HG02870 (cell line): ENCODE data around the gene CEP135.

ENCODE experiments used
- ATAC-seq: cut with Tn5 transposase; IDR thresholded peaks from one replicate; pipeline ENCODE4 v1.9.1; 2021; ENCODE audit warnings: mild to moderate bottlenecking, moderate library complexity; ENCODE audit not compliant: unreplicated experiment

Gene CEP135

DNA sequence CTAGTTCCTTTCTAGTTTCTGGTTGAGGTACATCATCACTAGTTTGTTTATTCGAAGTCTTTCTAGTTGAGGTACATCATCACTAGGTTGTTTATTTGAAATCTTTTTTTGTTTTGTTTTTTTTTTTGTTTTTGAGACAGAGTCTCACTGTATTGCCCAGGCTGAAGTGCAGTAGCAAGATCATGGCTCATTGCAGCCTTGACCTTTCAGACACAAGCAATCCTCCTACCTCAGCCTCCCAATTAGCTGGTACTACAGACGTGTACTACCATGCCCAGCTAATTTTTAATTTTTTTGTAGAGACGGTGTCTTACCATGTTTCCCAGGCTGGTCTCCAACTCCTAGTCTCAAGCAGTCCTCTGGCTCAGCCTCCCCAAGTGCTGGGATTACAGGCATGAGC is 54.9 kb downstream of the CEP135 start:
- no peak for ATAC-seq

DNA sequence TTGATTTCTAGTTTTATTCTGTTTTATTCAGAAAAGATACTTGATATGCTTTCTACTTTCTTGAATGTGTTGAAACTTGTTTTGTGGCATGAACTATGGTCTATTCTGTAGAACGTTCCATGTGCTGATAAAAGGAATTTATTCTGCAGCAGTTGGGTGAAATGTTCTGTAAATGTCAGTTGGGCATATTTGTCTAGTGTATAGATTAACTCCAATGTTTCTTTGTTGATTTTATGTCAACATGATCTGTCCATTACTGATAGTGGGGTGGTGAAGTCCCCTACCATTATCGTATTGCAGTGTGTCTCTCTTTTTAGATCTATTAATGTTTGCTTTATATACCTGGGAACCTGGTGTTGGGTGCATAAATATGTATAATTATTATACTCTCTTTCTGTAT is 55.5 kb downstream of the CEP135 start:
- ATAC-seq, result no peak

DNA sequence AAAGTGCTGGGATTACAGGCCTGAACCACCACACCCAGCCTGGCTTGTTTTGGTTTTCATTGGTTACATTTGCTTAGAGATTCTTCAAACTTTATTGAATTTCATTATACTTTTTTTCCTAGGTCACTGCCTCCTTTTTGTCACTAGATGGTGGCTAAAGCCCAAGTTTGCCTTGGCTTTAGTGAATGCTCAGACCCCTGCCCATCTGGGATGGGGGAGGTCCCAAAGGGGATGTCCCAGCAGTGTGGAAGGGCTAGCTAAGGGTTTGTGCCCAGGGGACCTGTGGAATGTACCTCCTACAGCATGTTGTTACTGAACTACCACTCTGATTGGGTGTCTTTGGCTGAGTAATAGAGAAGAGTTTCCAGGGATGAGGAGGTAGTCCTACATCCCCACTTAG is 58.4 kb downstream of the CEP135 start:
- ATAC-seq, result no peak

DNA sequence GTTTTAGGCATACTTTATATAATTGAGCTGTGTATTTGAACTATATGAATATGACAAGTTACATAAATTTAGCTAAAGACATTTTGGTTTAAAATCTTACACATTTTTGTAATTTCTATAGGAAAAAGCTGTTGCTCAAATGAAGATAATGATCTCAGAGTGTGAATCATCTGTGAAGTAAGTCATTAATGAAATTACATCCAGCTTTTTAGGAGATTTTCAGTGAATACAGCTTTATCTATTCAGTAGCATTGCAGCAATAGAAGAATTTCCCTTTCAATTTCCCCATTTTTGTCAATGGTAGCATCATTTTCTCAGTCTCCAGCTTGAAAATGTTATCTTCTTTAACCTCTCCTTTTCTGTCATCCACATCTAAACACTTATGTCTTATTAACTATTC is 59.5 kb downstream of the CEP135 start:
- ATAC-seq, result no peak

DNA sequence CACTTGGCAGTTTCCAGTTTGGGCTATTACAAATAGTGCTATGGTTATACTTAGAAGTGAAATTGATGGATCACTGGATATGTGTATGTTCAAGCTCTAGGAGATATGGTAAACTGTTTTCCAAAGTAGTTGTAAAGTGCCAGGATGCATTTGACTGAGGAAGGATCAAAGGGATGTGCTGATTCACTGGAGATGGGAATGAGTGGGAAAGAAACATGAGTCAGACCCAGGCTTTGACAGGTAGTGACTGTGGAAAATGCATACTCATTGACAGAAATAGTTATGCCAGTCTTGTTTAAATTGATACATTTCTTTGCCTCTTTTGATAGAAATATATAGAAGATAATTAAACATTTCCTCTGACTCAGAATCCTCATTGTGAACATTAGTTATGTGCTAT is 77.9 kb downstream of the CEP135 start:
- ATAC-seq, result no peak

DNA sequence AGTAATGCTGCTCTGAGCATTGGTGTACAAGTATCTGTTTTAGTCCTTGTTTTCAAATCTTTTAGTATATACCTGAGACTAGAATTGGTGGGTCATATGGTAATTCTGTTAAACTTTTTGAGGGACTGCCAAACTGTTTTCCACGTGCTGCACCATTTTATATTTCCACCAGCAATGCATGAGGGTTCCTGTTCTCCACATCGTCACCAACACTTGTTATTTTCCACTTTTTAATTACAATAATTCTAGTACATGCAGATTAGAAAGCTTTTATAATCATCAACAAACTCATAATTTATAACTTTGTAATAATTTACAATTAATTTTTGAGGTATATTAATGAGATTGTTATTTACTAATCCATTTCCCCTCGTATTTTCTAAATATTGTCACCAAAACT is 79.4 kb downstream of the CEP135 start:
- no peak for ATAC-seq

DNA sequence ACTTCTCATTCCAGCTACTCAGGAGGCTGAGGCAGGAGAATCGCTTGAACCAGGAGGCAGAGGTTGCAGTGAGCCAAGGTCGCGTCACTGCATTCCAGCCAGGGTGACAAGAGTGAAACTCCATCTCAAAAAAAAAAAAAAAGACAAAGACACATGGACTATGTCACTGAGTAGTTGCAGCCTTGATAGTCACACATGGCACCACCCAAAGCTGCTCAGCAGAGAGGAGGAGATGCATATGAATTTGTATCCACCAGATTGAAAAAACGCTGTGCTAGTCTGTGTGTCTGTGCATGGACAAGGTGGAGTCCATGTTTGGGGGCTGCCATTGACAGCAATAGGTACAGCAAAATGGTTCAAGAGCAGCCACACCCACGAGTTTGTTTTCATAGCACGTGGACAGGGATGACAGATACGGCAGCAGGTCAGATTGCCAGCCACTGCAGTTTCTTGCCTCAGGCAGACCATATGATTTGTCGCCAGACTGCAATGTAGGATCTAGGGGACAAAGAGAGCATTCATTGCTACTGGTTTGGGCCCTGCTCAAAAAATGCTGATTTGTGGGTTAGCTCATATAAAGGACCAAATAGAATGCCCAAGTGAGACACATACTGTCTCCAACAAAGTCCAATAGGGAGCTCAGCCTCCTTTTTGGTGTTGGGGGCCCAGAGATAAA is 89.9 kb downstream of the CEP135 start:
- ATAC-seq, result no peak

DNA sequence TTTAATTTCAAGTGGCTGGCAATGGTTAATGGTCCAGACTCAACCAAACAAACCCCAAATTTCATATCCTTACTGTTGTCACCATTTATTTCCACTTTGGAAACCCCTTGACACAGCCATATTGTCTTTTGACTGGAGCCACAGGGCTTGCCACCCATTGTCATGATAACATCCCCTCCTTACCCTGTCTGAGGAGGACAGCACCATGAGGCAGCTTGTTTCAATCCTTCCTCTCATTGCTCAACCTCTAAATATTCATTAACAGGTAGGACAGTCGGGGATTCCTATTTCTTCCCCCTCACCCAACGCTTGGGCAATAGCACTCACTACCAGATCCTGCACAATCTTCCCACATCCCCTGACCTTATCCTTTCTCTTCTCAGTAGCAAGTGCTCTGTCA is 92.1 kb downstream of the CEP135 start:
- no peak for ATAC-seq

DNA sequence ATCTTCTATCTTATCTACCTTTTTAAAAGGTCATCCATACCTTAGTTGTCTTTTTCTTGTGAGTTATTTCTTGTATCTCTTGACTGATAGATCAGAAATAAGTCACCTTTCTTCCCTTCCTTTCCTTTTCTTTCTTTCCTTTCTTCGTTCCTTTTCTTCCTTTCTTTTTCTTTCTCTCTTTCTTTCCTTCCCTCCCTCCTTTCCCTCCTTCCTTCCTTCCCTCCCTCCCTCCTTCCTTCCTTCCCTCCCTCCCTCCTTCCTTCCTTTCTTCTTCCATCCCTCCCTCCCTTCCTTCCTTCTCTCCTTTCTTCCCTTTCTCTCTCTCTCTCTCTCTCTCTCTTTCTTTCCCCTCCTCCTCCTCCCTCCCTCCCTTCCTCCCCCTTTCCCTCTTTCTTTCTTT is 93.5 kb downstream of the CEP135 start:
- no peak for ATAC-seq

DNA sequence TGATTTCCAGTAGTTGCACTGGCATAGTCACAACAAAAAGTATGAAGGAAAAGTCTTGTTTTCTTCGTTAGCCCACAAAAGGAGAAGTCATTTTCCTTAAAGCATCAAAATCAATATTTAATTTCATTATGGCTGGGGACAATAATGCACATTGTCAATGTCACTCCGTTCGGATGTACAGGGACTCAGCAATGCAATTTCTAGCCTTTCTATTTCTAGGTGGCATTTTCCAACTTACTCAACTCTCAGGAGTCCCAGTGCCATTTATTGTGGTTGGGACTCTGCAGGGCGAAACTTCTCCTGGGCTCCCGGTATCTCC is 99.6 kb downstream of the CEP135 start:
- no peak for ATAC-seq

DNA sequence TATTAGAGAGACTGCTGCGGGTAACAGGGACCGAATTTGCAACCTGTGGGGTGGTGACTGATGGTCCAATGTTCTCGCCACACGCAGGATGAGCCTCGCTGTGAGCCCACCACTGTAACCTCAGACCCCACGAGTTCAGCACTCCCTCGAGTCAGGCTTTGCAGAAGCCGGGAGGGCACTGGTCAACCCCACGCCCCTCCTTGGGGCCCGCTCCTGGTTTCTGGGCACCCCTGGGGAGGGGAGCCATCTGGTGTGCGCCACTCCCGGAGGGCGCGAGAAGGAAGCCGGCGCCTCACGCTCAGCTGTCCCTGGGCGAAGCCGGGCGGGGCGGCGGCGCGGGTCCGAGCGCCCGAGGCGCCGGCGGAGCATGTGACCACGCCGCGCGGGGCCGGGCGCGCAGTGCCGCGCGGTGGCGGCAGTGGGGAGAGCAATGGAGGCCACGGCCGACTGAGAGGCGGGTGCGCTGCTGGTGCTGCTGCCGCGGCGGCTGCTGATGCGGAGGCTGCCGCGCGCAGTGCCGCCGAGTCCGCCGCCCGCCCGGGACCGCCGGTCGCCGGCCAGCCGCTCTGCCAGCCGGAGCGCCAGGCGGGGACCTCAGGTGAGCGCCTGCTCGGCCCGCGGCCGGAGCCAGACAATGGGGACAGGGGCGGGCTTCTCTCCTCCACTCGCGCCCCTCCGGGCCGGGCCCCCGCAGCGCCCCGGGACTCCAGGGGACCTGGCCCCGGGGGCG is 100.1 kb downstream of the CEP135 start:
- ATAC-seq, result peak; percentile 91

DNA sequence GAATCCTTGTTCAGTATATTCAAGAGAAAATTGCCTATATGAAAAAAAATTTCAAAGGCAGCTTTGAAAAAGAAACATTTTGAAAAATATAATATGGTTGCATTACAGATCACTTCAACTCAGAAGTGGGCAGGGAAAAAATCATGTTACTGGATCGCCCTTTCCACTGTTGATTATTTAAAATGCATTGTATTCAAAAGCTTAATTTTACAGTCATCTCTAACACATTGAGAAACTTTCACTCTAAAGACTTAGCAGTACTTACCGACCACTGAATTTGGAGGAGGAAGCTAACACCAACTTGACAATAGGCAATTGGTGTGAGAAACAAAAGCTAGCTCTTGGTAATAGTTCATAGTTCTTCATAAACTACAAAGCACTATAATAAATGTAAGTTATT is 101.9 kb downstream of the CEP135 start:
- ATAC-seq, result no peak

DNA sequence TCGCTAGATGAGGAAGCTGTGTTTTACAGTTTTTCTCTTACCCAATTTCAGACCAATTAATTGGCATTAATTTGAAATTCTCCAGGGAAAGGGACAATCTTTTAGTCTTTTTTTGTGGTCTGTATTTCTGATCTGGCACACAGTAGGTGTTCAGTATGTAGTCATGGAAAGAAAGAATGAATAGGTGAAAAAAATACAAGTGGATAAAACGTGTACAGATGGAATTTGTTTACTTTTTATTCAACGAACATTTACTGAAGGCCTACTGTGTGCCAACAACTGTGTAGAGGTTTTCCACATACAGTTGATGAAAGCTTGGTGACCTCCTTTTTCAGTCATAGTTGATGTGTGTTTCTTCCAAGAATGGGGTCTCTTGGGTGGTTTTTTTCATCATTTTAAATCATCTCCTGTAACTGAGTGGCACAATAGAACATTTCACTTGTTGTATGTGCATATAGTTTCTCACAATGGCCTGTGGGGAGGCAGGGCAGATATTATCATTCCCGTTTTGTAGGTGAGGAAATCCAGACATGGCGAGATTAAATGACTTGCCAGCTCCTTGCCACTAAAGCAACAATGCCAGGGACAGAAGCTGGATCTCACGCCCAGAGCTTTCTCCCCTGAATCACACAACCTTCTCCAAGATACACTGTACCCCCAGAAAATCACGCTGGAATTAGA is 102.4 kb downstream of the CEP135 start:
- no peak for ATAC-seq

DNA sequence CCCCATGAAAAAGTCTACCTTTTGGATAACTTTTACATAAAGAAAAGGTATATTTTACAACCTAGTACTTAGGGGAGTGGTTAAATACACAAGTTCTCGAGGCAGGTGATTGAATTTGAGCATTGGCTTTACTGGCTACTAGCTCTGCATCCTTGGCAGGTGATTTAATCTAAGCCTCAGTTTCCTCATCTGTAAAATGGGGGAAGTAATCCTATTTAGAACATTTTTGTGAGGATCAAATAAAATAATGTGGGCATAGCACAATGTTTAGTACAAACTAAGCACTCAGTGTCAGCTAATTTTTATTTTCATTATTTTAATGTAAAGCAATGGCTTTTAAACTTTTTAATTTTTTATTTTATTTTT is 102.9 kb downstream of the CEP135 start:
- ATAC-seq, result no peak

DNA sequence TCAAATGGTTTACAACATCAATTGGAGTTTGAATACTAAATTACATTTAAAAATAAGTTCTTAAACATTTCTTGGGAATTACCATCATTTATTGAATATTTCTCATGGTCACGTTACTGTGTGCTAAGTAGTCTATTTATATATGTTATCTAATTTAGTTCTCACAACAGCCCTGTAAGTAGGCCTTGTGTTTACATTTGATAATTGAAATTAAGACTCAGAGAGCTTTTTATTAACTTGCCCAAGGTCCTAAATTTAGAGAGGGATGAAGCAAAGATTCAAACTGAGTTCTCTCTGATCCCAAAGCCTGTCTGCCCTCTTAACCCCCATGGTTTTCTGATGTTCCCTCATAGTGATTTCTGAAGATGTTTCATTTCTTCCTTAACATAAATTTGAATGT is 103.7 kb downstream of the CEP135 start:
- no peak for ATAC-seq

DNA sequence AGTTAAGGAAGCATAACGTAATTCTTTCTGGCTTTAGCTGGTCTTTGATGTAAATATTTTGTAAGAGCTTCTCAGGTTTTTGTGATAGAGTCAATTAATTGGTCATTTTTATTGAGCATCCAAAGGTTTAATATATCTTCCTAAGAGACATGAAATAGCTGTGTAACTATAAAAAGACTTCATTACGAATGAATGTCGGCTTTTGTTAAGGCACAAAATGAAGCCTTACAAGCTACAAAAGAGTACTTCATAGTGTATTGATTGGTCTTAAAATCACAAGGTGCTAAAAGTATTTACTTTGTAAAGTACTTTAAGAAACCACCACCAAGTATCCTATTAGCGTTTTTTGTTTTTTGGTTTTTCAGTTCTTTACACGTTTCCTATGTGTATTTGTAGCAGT is 104.2 kb downstream of the CEP135 start:
- ATAC-seq, result no peak

DNA sequence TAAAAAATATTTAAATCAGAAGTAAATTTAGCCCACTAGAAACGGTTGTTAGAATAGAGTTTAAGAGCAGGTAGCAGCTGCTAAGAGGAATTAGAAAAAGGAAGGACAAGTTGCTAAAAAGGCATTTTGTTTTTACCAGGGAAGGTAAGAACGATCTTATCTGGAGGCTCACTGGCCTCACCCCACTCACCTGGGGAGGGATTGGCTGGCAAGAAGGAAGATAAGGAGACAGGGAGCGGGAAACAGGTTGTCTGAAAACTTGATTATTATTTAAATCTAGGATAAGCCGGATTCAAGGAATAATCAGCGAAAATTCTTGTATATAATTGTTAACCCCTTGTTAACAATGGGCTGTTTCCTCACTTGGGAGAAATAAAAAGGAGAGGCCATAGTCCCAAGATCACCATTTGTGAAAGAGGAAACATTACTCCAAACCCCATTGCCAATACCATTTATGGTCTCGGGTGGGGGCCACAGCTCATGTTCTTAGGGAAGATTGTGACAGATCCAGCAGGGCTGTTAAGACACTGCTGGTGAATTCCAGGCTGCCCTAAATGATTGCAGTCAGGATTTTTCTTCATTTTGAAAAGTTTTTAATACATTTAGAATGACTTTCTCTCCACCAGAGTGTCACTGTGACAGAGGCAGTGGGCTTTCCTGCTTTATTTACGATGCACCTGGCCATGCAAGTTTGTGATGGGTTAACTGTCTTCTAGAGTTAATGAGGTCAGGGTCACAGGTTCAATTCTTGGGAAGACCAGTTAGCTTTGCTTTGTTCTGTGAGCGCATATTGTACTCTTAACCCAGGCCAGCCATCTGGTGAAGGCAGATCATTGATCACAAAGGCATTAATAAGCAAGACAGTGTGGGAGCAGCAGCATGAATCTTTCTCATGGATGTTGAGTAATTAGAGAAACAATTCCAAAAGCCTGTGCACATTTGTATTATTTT is 106.6 kb downstream of the CEP135 start:
- ATAC-seq, result no peak

DNA sequence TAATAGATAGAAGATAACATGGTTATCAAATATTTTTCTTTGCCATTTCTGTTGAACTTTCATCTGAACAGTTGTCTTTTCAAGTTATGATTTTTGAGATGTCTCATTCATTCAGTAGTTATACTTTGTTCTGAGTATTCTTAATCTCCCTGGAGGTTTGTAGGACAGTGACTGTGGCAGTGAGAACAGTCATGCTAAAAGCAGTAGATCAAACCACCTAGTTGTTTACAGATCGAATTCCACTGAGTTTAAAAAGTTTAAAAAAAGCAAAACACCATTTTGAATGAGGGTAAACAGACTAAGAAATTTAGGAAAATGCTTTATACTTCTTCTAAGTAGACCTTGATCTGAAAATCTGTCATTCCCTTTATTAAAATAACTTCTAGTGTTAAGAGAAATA is 107.2 kb downstream of the CEP135 start:
- no peak for ATAC-seq

DNA sequence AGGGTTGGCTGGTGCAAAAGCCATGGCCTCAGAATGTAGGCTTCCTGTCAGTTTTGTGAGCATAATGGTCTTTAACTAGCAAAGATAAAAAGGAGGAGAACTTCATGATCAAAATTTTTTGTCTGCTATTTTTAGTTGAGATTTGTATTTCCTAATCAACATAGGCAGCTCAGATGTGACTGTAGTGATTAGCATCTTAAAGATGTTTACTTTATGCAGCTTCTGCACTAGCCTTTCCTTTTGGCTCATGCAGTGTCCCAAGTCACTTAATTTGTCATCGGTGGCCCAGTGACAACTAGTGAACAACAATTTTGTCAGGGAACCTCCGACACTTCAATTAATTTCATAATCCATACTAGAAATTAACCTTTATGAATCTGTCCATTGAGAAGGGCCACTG is 109.8 kb downstream of the CEP135 start:
- no peak for ATAC-seq

DNA sequence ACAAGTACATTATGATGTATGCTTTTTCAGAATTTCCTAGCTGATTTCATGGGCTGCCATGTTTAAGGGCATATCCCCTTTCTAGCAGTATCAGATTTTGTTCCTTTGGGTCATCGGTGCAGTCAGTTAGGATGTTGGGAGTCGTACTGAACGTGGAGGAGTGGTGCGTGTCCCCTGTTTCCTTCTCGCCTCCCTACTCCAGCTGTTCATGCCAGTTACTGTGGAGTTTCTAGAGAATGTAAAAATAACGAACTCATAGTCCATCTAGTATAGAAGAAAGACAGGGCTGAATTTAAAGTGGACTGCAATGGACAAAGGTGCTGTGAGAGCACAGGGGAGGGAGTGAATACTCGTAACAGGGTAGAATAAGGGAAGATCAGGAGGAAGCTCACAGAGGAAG is 111.3 kb downstream of the CEP135 start:
- no peak for ATAC-seq

DNA sequence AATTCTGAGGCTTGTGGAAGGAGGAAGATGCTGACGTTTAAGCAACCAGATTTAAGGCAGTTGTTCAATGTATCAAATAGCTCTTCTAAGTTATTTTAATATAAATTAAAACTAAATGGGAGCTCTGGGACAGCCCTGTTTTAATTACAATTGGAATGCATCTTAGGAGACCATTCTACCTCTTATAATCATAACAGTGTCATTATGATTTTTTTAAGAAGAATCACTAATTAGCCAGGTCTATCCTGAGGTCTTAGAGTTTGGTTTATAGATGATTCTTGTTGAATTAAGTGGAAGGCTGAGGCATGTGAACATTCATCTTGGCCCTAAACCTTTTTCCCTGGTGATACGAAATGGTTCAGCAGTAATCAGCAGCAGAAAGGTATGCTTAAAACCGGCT is 113.4 kb downstream of the CEP135 start:
- ATAC-seq, result no peak
